Vagina (tissue), 2 donors: ENCODE measurements around the gene GSTK1. TPM values are rescaled to one million over a fixed set of nuclear protein-coding genes. Genes with fewer than 3 reads are reported as not detected.

Source experiments
- DNase-seq, 2 donors: peaks; one replicate each; pipeline ENCODE4 v3.0.0-alpha.2; 2017; ENCODE audit errors: extremely low spot score in 2 of 2
- H3K27ac ChIP-seq: fragments of 200-600 bp; sonication (generic); one replicate; pipeline ENCODE4 v1.5.1; 2019
- H3K27me3 ChIP-seq: fragments of 200-600 bp; sonication (generic); one replicate; pipeline ENCODE4 v1.5.1; 2019
- H3K36me3 ChIP-seq, 2 donors: fragments of 200-600 bp; sonication (generic); one replicate each; pipeline ENCODE4 v1.5.1; 2017 to 2019
- H3K4me1 ChIP-seq: fragments of 200-600 bp; sonication (generic); one replicate; pipeline ENCODE4 v1.5.1; 2019
- H3K4me3 ChIP-seq, 2 donors: fragments of 200-600 bp; sonication (generic); 1 replicate in 1 of 2; 2 replicates in 1 of 2; pipeline ENCODE4 v1.5.1; 2016 to 2019
- H3K9me3 ChIP-seq: fragments of 200-600 bp; sonication (generic); one replicate; pipeline ENCODE4 v1.5.1; 2019
- POLR2A ChIP-seq, 2 donors: fragments of 450-650 bp; IDR thresholded peaks; one replicate each; pipeline ENCODE4 v1.6.1; 2017; ENCODE audit warnings: antibody characterized with exemption in 2 of 2, mild to moderate bottlenecking in 2 of 2, moderate library complexity in 2 of 2
- POLR2AphosphoS5 ChIP-seq, 2 donors: sonication (generic); formaldehyde crosslinking; IDR thresholded peaks; one replicate each; pipeline ENCODE4 v1.9.0; 2017; ENCODE audit warnings: antibody characterized with exemption in 2 of 2, mild to moderate bottlenecking in 2 of 2, low read depth in 1 of 2; ENCODE audit not compliant: insufficient read depth in 1 of 2
- intact Hi-C: fragments of 100-400 bp; cut with DNase I; formaldehyde crosslinking; loops from one replicate; pipeline ENCODE4 v1.15.1; 2023
- total RNA-seq: library from RNA; depleted of rRNA; stranded (reverse); fragments of >200 nt; gene quantifications from one replicate; pipeline ENCODE4 v1.2.3, GENCODE V29; 2016
- TF ChIP-seq, protein P1 (sequence below), 3 experiments: fragments of 450-650 bp in 2 of 3; fragments of 200-600 bp in 1 of 3; sonication (generic) in 1 of 3; IDR thresholded peaks; one replicate each; pipeline ENCODE4 v1.5.1; 2017 to 2019; ENCODE audit warnings: antibody characterized with exemption in 3 of 3, mild to moderate bottlenecking in 2 of 3, moderate library complexity in 2 of 3

Gene GSTK1
- total RNA-seq, 1 donor from 2014 or later: 127 TPM

- Histone ChIP-seq H3K9me3 (no peaks in the 10 kb centered on the region), H3K4me1 (peaks cover 7% of the 10 kb centered on the region), H3K27ac (no peak overlapping the region), H3K27me3 (no peaks in the 10 kb centered on the region), H3K36me3 (no peaks in the 10 kb centered on the region), H3K4me3 (no peak overlapping the region)
- intact Hi-C loops: no loop called here
- no peak for DNase-seq
- TF ChIP-seq, protein P1, sequence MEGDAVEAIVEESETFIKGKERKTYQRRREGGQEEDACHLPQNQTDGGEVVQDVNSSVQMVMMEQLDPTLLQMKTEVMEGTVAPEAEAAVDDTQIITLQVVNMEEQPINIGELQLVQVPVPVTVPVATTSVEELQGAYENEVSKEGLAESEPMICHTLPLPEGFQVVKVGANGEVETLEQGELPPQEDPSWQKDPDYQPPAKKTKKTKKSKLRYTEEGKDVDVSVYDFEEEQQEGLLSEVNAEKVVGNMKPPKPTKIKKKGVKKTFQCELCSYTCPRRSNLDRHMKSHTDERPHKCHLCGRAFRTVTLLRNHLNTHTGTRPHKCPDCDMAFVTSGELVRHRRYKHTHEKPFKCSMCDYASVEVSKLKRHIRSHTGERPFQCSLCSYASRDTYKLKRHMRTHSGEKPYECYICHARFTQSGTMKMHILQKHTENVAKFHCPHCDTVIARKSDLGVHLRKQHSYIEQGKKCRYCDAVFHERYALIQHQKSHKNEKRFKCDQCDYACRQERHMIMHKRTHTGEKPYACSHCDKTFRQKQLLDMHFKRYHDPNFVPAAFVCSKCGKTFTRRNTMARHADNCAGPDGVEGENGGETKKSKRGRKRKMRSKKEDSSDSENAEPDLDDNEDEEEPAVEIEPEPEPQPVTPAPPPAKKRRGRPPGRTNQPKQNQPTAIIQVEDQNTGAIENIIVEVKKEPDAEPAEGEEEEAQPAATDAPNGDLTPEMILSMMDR (IDR thresholded peaks at IDR 0.05): peak in 1 of 3 experiments; percentile 19
- TF ChIP-seq POLR2AphosphoS5 (IDR thresholded peaks at IDR 0.05; ENCODE audit: insufficient read depth in 1 of 2, low read depth in 1 of 2) (no peak), POLR2A (IDR thresholded peaks at IDR 0.05) (no peak)
Observed at GRCh38 chr7:143279186-143280098, 16.2 kb downstream of the GSTK1 start.

GRCh38 chr7:143280160-143280559, 16.9 kb downstream of the GSTK1 start:
- peaks cover 7% of the 10 kb centered on the region for H3K4me1 ChIP-seq
- H3K27ac ChIP-seq: no peak overlapping the region
- H3K27me3 ChIP-seq: no peaks in the 10 kb centered on the region
- no peaks in the 10 kb centered on the region for H3K9me3 ChIP-seq
- no peak for DNase-seq
- no peaks in the 10 kb centered on the region for H3K36me3 ChIP-seq
- no peak overlapping the region for H3K4me3 ChIP-seq
- intact Hi-C loops: no loop called here
- no peak for TF ChIP-seq POLR2AphosphoS5 (IDR thresholded peaks at IDR 0.05; ENCODE audit: insufficient read depth in 1 of 2, low read depth in 1 of 2)
- TF ChIP-seq POLR2A (IDR thresholded peaks at IDR 0.05): no peak
- TF ChIP-seq, protein P1 (IDR thresholded peaks at IDR 0.05): no peak

DNA sequence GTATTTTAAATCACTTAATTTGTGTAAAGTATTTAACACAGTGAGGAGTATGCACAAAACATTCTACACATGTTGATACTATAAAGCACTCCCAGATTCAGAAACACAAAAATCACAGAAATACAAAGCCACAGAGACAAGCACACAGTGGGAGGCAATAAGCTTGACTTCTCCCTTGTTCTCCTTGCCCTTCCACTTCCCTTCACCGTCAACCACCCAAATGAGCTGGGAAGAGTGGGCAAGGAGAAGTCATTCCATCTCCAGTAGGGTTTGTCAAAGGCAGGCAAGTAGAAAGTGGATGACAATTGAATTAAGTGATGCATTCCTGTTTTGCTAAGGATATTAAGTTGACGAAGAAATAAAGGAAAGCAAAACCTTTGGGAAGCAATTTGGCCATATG, 17.3 kb downstream of the GSTK1 start:
- Histone ChIP-seq H3K9me3 (no peaks in the 10 kb centered on the region), H3K27ac (no peak overlapping the region), H3K36me3 (no peaks in the 10 kb centered on the region), H3K27me3 (no peaks in the 10 kb centered on the region), H3K4me3 (no peak overlapping the region), H3K4me1 (peaks cover 7% of the 10 kb centered on the region)
- intact Hi-C loops: no loop called here
- TF ChIP-seq POLR2A (IDR thresholded peaks at IDR 0.05) (no peak), POLR2AphosphoS5 (IDR thresholded peaks at IDR 0.05; ENCODE audit: insufficient read depth in 1 of 2, low read depth in 1 of 2) (no peak)
- TF ChIP-seq, protein P1 (IDR thresholded peaks at IDR 0.05): no peak
- DNase-seq: no peak

DNA sequence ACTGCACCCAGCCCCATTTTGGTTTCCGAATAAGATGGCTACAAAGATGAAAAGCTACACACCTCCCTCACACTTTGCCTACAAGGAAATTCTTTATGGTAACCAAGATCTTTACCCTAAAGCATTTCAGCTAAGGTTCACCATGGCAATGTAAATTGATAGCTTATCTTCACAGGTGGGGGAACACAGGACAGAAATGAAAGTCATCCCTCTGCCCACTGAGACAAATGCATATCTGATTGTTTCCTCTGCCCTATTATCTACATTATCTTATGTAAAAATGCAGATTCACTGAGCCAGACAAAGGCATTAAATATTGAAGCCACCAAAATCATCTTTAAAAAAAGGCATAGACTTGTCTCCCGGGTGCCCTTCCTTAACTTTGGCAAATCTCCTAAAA, 18.3 kb downstream of the GSTK1 start:
- H3K36me3 ChIP-seq: no peaks in the 10 kb centered on the region
- intact Hi-C loops: no loop called here
- H3K9me3 ChIP-seq: no peaks in the 10 kb centered on the region
- no peaks in the 10 kb centered on the region for H3K27me3 ChIP-seq
- TF ChIP-seq, protein P1 (IDR thresholded peaks at IDR 0.05): no peak
- TF ChIP-seq POLR2A (IDR thresholded peaks at IDR 0.05) (no peak), POLR2AphosphoS5 (IDR thresholded peaks at IDR 0.05; ENCODE audit: insufficient read depth in 1 of 2, low read depth in 1 of 2) (no peak)
- peaks cover 7% of the 10 kb centered on the region for H3K4me1 ChIP-seq
- H3K27ac ChIP-seq: no peak overlapping the region
- no peak for DNase-seq
- no peak overlapping the region for H3K4me3 ChIP-seq

DNA sequence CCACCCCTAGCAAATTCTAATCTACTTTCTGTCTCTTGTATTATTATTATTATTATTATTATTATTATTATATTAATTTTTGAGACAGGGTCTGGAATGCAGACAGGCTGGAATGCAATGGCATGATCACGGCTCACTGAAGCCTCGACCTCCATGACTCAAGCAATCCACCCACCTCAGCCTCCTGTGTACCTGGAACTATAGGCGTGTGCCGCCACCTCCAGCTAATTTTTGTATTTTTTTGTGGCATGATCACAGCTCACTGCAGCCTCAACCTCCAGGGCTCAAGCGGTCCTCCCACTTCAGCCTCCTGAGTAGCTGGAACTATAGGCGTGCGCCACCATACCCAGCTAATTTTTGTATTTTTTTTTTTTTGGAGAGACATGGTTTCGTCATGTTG, 18.9 kb downstream of the GSTK1 start:
- Histone ChIP-seq H3K4me1 (peaks cover 7% of the 10 kb centered on the region), H3K9me3 (no peaks in the 10 kb centered on the region), H3K36me3 (no peaks in the 10 kb centered on the region), H3K27me3 (no peaks in the 10 kb centered on the region), H3K4me3 (no peak overlapping the region), H3K27ac (no peak overlapping the region)
- no peak for DNase-seq
- TF ChIP-seq POLR2A (IDR thresholded peaks at IDR 0.05) (no peak), POLR2AphosphoS5 (IDR thresholded peaks at IDR 0.05; ENCODE audit: insufficient read depth in 1 of 2, low read depth in 1 of 2) (no peak)
- TF ChIP-seq, protein P1 (IDR thresholded peaks at IDR 0.05): no peak
- intact Hi-C loops: no loop called here
